IPS DF 4.7 (cell line): Measurements from ENCODE around the gene CALHM1.

Experiments
- DNase-seq: peaks from one replicate; pipeline ENCODE4 v3.0.0-alpha.2; 2013; ENCODE audit warnings: low spot score; ENCODE audit errors: extremely low read depth

The CALHM1 gene

GRCh38 chr10:103456074-103456660, 2.5 kb downstream of the CALHM1 start:
- DNase-seq = no peak

GRCh38 chr10:103455235-103455634, 3.5 kb downstream of the CALHM1 start:
- DNase-seq = no peak

- DNase-seq = no peak
Measured at GRCh38 chr10:103454026-103454425, 4.7 kb downstream of the CALHM1 start.

- no peak for DNase-seq
Measured at GRCh38 chr10:103452506-103453230, 6.0 kb downstream of the CALHM1 start.

- DNase-seq = no peak
Measured at GRCh38 chr10:103451831-103452505, 6.7 kb downstream of the CALHM1 start, which contains the start of gene CALHM2. TSS of gene CALHM2 (minus strand) at chr10:103452370. CDS start at chr10:103449941, 2,429 bp downstream.

- DNase-seq = no peak
Measured at GRCh38 chr10:103451091-103451813, 7.4 kb downstream of the CALHM1 start.

- DNase-seq = no peak
Measured at GRCh38 chr10:103450201-103450695, 8.5 kb downstream of the CALHM1 start.

- DNase-seq = no peak
Measured at GRCh38 chr10:103449208-103450144, 9.2 kb downstream of the CALHM1 start.

GRCh38 chr10:103448746-103449145, 10.0 kb downstream of the CALHM1 start:
- no peak for DNase-seq

- no peak for DNase-seq
Measured at GRCh38 chr10:103447187-103447586, 11.5 kb downstream of the CALHM1 start.

- DNase-seq = no peak
Measured at GRCh38 chr10:103445767-103446567, 12.7 kb downstream of the CALHM1 start.

GRCh38 chr10:103445366-103445765, 13.3 kb downstream of the CALHM1 start:
- DNase-seq = no peak

- no peak for DNase-seq
Measured at GRCh38 chr10:103444478-103444877, 14.2 kb downstream of the CALHM1 start.

- no peak for DNase-seq
Measured at GRCh38 chr10:103443475-103444185, 15.1 kb downstream of the CALHM1 start.

- DNase-seq = no peak
Measured at GRCh38 chr10:103442031-103442461, 16.7 kb downstream of the CALHM1 start.

- no peak for DNase-seq
Measured at GRCh38 chr10:103441611-103442010, 17.1 kb downstream of the CALHM1 start.

- no peak for DNase-seq
Measured at GRCh38 chr10:103441206-103441605, 17.5 kb downstream of the CALHM1 start.

- no peak for DNase-seq
Measured at GRCh38 chr10:103440416-103440815, 18.3 kb downstream of the CALHM1 start.

- no peak for DNase-seq
Measured at GRCh38 chr10:103439776-103440175, 18.9 kb downstream of the CALHM1 start.
